IMR-90 (cell line): ENCODE results near the gene PSMA4. TPM values are rescaled to one million over a fixed set of nuclear protein-coding genes. Genes with fewer than 3 reads are reported as not detected.

ENCODE experiments used
- ATAC-seq: fragments of 200-7000 bp; cut with Tn5 transposase; 2 replicates; pipeline ENCODE4 v1.9.1; 2020; ENCODE audit warnings: low read depth, mild to moderate bottlenecking, moderate library complexity
- BruUV-seq: library from RNA; stranded (reverse); fragments of 400-500 nt; replicated peaks from 2 replicates; lab custom pipeline; 2021; lab: Mats Ljungman, UMichigan
- CTCF ChIA-PET: fragments of 300-600 bp; formaldehyde crosslinking; extraction: SDS; loops from one replicate; lab custom pipeline; 2021; ENCODE audit warnings: antibody characterized with exemption; lab: Yijun Ruan, JAX
- POLR2A ChIA-PET: fragments of 300-600 bp; sonication (Branson Sonifier 250); formaldehyde crosslinking; loops from one replicate; lab custom pipeline; 2022; ENCODE audit warnings: antibody characterized with exemption; ENCODE audit not compliant: unreplicated experiment; lab: Charles Lee
- DNase-seq: peaks from one replicate; pipeline ENCODE4 v3.0.0; 2013
- H2AFZ ChIP-seq: replicated peaks from 2 replicates; pipeline ENCODE3; 2013; ENCODE audit warnings: low read length, mild to moderate bottlenecking; ENCODE audit not compliant: poor library complexity
- H2AK5ac ChIP-seq: 2 replicates; pipeline ENCODE4 v1.6.1; 2013; ENCODE audit warnings: low read depth, low read length, inconsistent platforms
- H2AK9ac ChIP-seq: replicated peaks from 2 replicates; pipeline ENCODE3; 2013; ENCODE audit warnings: mild to moderate bottlenecking, low read depth, low read length, moderate library complexity; ENCODE audit not compliant: poor library complexity
- H2BK120ac ChIP-seq: 2 replicates; pipeline ENCODE4 v1.6.1; 2013; ENCODE audit warnings: low read depth, low read length, inconsistent platforms
- H2BK15ac ChIP-seq: 3 replicates; pipeline ENCODE4 v1.6.1; 2013; ENCODE audit warnings: low read depth, low read length, inconsistent platforms
- H2BK20ac ChIP-seq: 2 replicates; pipeline ENCODE4 v1.6.1; 2013; ENCODE audit warnings: low read depth, mild to moderate bottlenecking, inconsistent platforms, low read length, moderate library complexity
- H2BK5ac ChIP-seq: 2 replicates; pipeline ENCODE4 v1.6.1; 2013; ENCODE audit warnings: mild to moderate bottlenecking, low read depth, low read length, inconsistent platforms; ENCODE audit not compliant: poor library complexity, severe bottlenecking
- H3K14ac ChIP-seq: replicated peaks from 2 replicates; pipeline ENCODE4 v1.6.1; 2013; ENCODE audit warnings: low read depth, low read length, inconsistent platforms
- H3K18ac ChIP-seq: 2 replicates; pipeline ENCODE4 v1.6.1; 2013; ENCODE audit warnings: low read depth, low read length, control low read depth
- H3K23ac ChIP-seq: 2 replicates; pipeline ENCODE4 v1.6.1; 2013; ENCODE audit warnings: low read depth, low read length, inconsistent platforms
- H3K27ac ChIP-seq: 2 replicates; pipeline ENCODE4 v1.5.1; 2013; ENCODE audit warnings: mild to moderate bottlenecking, control low read depth, low read length; ENCODE audit not compliant: insufficient read depth
- H3K27me3 ChIP-seq: 2 replicates; pipeline ENCODE4 v1.6.1; 2013; ENCODE audit warnings: low read length; ENCODE audit not compliant: control insufficient read depth, insufficient read depth
- H3K36me3 ChIP-seq: 2 replicates; pipeline ENCODE4 v1.6.1; 2013; ENCODE audit warnings: low read length, mixed read lengths; ENCODE audit not compliant: control insufficient read depth, insufficient read depth
- H3K4ac ChIP-seq: 2 replicates; pipeline ENCODE4 v1.6.1; 2013; ENCODE audit warnings: low read depth, low read length, inconsistent platforms
- H3K4me1 ChIP-seq: 2 replicates; pipeline ENCODE4 v1.6.1; 2013; ENCODE audit warnings: low read length, mixed read lengths; ENCODE audit not compliant: control insufficient read depth, insufficient read depth
- H3K4me2 ChIP-seq: 2 replicates; pipeline ENCODE4 v1.6.1; 2013; ENCODE audit warnings: low read depth, mild to moderate bottlenecking, control low read depth, low read length, moderate library complexity
- H3K4me3 ChIP-seq: 2 replicates; pipeline ENCODE4 v1.5.1; 2013; ENCODE audit warnings: low read depth, mild to moderate bottlenecking, control low read depth, low read length, moderate library complexity; ENCODE audit not compliant: insufficient read depth
- H3K56ac ChIP-seq: 2 replicates; pipeline ENCODE4 v1.6.1; 2013; ENCODE audit warnings: low read length, inconsistent platforms; ENCODE audit not compliant: insufficient read depth; ENCODE audit errors: extremely low read depth
- H3K79me1 ChIP-seq, 2 experiments: 2 replicates each; pipeline ENCODE4 v1.6.1; 2013; ENCODE audit warnings: low read length in 2 of 2, inconsistent platforms in 1 of 2, low read depth in 1 of 2
- H3K9ac ChIP-seq: 2 replicates; pipeline ENCODE4 v1.6.1; 2013; ENCODE audit warnings: low read depth, low read length, control low read depth
- H3K9me1 ChIP-seq: 2 replicates; pipeline ENCODE4 v1.6.1; 2013; ENCODE audit warnings: low read length, inconsistent platforms; ENCODE audit not compliant: insufficient read depth
- H3K9me3 ChIP-seq: 2 replicates; pipeline ENCODE4 v1.6.1; 2013; ENCODE audit warnings: low read length; ENCODE audit not compliant: control insufficient read depth, insufficient read depth
- H4K20me1 ChIP-seq: 2 replicates; pipeline ENCODE4 v1.6.1; 2013; ENCODE audit warnings: low read length, inconsistent platforms; ENCODE audit not compliant: insufficient read depth
- H4K5ac ChIP-seq: 2 replicates; pipeline ENCODE4 v1.6.1; 2013; ENCODE audit warnings: mild to moderate bottlenecking, low read depth, low read length, control low read depth
- H4K8ac ChIP-seq, 2 experiments: 2 replicates each; pipeline ENCODE4 v1.6.1; 2013; ENCODE audit warnings: low read depth in 2 of 2, low read length in 2 of 2, control low read depth in 1 of 2, inconsistent platforms in 1 of 2
- H4K91ac ChIP-seq: 2 replicates; pipeline ENCODE4 v1.6.1; 2013; ENCODE audit warnings: low read depth, low read length, inconsistent platforms; ENCODE audit not compliant: insufficient read depth
- BHLHE40 ChIP-seq: fragments of 150-350 bp; IDR thresholded peaks from 2 replicates; pipeline ENCODE4 v1.6.1; 2016; ENCODE audit warnings: mild to moderate bottlenecking, low read depth, low read length
- RFX5 ChIP-seq: IDR thresholded peaks from 2 replicates; pipeline ENCODE4 v1.8.0; 2012; ENCODE audit warnings: low read depth, mild to moderate bottlenecking, low read length, moderate library complexity
- WGBS, 2 experiments: methylation state at CpG; one replicate each; pipeline versions ENCODE4 v1.1.5 to v1.1.7; 2013; ENCODE audit warnings: missing lambda C conversion rate in 2 of 2; ENCODE audit not compliant: insufficient read length in 1 of 2; ENCODE audit errors: extremely low coverage in 2 of 2; 5-methylcytosine and 5-hydroxymethylcytosine counted together
- dilution Hi-C: fragments of 300-500 bp; cut with HindIII; formaldehyde crosslinking; loops from one replicate; pipeline ENCODE4 v1.14.3; 2018; ENCODE audit warnings: low sequenced_read_pairs; ENCODE audit not compliant: unreplicated experiment
- in situ Hi-C: fragments of 300-500 bp; cut with MboI; formaldehyde crosslinking; loops from 3 replicates; pipeline ENCODE4 v1.14.3; 2019; ENCODE audit warnings: low sequenced_read_pairs, inconsistent platforms, mixed read lengths
- intact Hi-C: fragments of 100-400 bp; cut with micrococcal nuclease; formaldehyde crosslinking; loops from 2 replicates; pipeline ENCODE4 v1.10.0; 2022
- polyA plus RNA-seq, 3 experiments: library from polyadenylated mRNA; depleted of rRNA; stranded (reverse); fragments of >200 nt; gene quantifications; 2 replicates each; pipeline ENCODE4 v1.2.3, GENCODE V29; 2012; ENCODE audit warnings: low replicate concordance in 1 of 3
- total RNA-seq: library from RNA; depleted of rRNA; stranded (reverse); fragments of >200 nt; gene quantifications from 2 replicates; pipeline ENCODE4 v1.2.3, GENCODE V29; 2012

The PSMA4 gene
- total and polyA plus RNA-seq, 2 of the 4 experiments (the other 2 are of a cell fraction), result 208 to 239 TPM

DNA sequence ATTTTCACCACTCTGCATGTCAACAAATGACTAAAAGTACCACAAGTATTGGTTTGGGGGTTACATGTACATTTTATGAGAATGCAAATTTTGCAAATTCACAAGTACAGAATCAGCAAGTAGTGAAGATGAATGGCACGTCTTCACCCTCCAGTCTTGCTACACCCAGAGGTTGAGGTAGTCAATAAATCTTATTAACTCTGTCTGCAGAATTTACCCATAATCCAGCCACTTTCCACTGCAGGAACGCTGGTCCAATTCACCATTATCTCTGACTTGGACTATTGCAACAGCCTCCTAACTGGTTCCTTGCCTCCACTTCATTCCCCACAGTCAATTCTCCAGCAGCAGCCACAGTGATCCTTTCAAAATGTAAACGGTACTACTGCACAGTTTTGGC is 10.6 kb downstream of the PSMA4 start:
- WGBS, 2 experiments, result 83% methylated on average over 1 of the region's 3 CpGs; no CpG with 5 or more reads in 1 of the 2 experiments
- Histone ChIP-seq H2AFZ (no peak overlapping the region), H3K36me3 (peaks cover 36% of the 10 kb centered on the region), H3K23ac (no peak overlapping the region), H3K9ac (no peak overlapping the region), H3K9me3 (no peaks in the 10 kb centered on the region), H2BK20ac (no peak overlapping the region), H3K79me1 (no peaks in the 10 kb centered on the region), H3K9me1 (peaks cover 3% of the 10 kb centered on the region; the same call in 1 of the 2 replicates), H3K27ac (no peak overlapping the region), H2BK5ac (no peak overlapping the region), H4K8ac (no peak overlapping the region), H2AK9ac (no peak overlapping the region), H3K27me3 (no peaks in the 10 kb centered on the region), H3K56ac (no peak overlapping the region), H4K5ac (no peak overlapping the region), H2BK15ac (no peak overlapping the region), H3K4me2 (no peak overlapping the region), H4K20me1 (no peaks in the 10 kb centered on the region), H3K14ac (no peak overlapping the region), H3K4ac (no peak overlapping the region), H2AK5ac (no peak overlapping the region), H3K4me3 (no peak overlapping the region), H4K91ac (no peak overlapping the region), H2BK120ac (no peak overlapping the region), H3K18ac (no peak overlapping the region), H3K4me1 (no peaks in the 10 kb centered on the region)
- ChIA-PET CTCF (no interaction called here), POLR2A (no interaction called here)
- in situ Hi-C loops, result no loop called here
- dilution Hi-C loops, result no loop called here
- TF ChIP-seq BHLHE40, result no peak
- TF ChIP-seq RFX5, result no peak
- BruUV-seq, result no TSS peak
- intact Hi-C loops, result no loop called here
- ATAC-seq (no peak), DNase-seq (no peak)
